Measurements from ENCODE around the gene PDE7B.

Gene PDE7B

GRCh38 chr6:136180704-136181511, 329.4 kb downstream of the PDE7B start:
- ChIA-PET CTCF (interaction anchor here (1.2 kb wide), 1 partner anchor 13 kb away, joined by 3 read pairs; no protein-coding TSS in a partner anchor), POLR2A (no interaction called here)
- no peak for DNase-seq (ENCODE audit: extremely low spot score)
- TF ChIP-seq CTCF (IDR thresholded peaks at IDR 0.05; ENCODE audit: control extremely low read depth, extremely low read depth, low read depth, missing control alignments), result no peak

GRCh38 chr6:136181512-136181833, 330.0 kb downstream of the PDE7B start:
- ChIA-PET POLR2A (no interaction called here), CTCF (no interaction called here)

GRCh38 chr6:136181861-136182260, 330.4 kb downstream of the PDE7B start:
- DNase-seq (ENCODE audit: extremely low spot score), result no peak
- no peak for TF ChIP-seq CTCF (IDR thresholded peaks at IDR 0.05; ENCODE audit: control extremely low read depth, extremely low read depth, low read depth, missing control alignments)
- ChIA-PET CTCF (no interaction called here), POLR2A (no interaction called here)

More at GRCh38 chr6:136181512-136181833, 330.0 kb downstream of the PDE7B start:
- TF ChIP-seq CTCF (IDR thresholded peaks at IDR 0.05; ENCODE audit: control extremely low read depth, extremely low read depth, low read depth, missing control alignments), result no peak
- DNase-seq (ENCODE audit: extremely low spot score), result no peak

- POLR2A ChIA-PET, result no interaction called here
- CTCF ChIA-PET, result interaction anchor here (0.8 kb wide), 1 partner anchor 17 kb away, joined by 3 read pairs; no protein-coding TSS in a partner anchor
- DNase-seq (ENCODE audit: extremely low spot score), result no peak
- no peak for TF ChIP-seq CTCF (IDR thresholded peaks at IDR 0.05; ENCODE audit: control extremely low read depth, extremely low read depth, low read depth, missing control alignments)
Measured at GRCh38 chr6:136184738-136185137, 333.2 kb downstream of the PDE7B start.

GRCh38 chr6:136186363-136186762, 334.9 kb downstream of the PDE7B start:
- CTCF ChIA-PET, result interaction anchor here (0.8 to 2.3 kb wide), 2 partner anchors 18 to 40 kb away, joined by 3 to 8 read pairs; no protein-coding TSS in a partner anchor
- no peak for DNase-seq (ENCODE audit: extremely low spot score)
- POLR2A ChIA-PET, result no interaction called here
- no peak for TF ChIP-seq CTCF (IDR thresholded peaks at IDR 0.05; ENCODE audit: control extremely low read depth, extremely low read depth, low read depth, missing control alignments)

- TF ChIP-seq CTCF (IDR thresholded peaks at IDR 0.05; ENCODE audit: control extremely low read depth, extremely low read depth, low read depth, missing control alignments), result no peak
- CTCF ChIA-PET, result interaction anchor here (0.7 to 2.3 kb wide), 3 partner anchors 11 to 38 kb away, joined by 3 to 8 read pairs (median 3); no protein-coding TSS in a partner anchor
- POLR2A ChIA-PET, result no interaction called here
- DNase-seq (ENCODE audit: extremely low spot score), result no peak
Measured at GRCh38 chr6:136188486-136188885, 337.0 kb downstream of the PDE7B start.

Measured in GM10248 (cell line).